MM.1S (cell line): ENCODE data around the gene JCHAIN.
"Not testable (repeated sequence)": the region's sequence is repeated elsewhere in the genome, so short reads cannot be mapped to it uniquely, and the experiment has no call there.

Experiments
- CTCF ChIP-seq: fragments of 300-600 bp; sonication (generic); IDR thresholded peaks from 2 replicates; pipeline ENCODE4 v1.5.1; 2016; ENCODE audit warnings: antibody characterized with exemption, low read length, mixed read lengths
- EZH2 ChIP-seq: fragments of 300-600 bp; sonication (generic); optimal IDR thresholded peaks from 2 replicates; pipeline ENCODE3; 2017; ENCODE audit warnings: low read depth, mild to moderate bottlenecking, antibody characterized with exemption, low read length, mixed read lengths
- EZH2phosphoT487 ChIP-seq: fragments of 300-600 bp; sonication (generic); IDR thresholded peaks from 2 replicates; pipeline ENCODE4 v1.6.1; 2018; ENCODE audit warnings: antibody characterized with exemption, low read length

- TF ChIP-seq CTCF, EZH2, EZH2phosphoT487: not testable (repeated sequence)
These were observed 15.8 kb upstream of the JCHAIN start for GRCh38 chr4:70682142-70682541.
